Measurements from ENCODE around the gene CLDN14.

DNA sequence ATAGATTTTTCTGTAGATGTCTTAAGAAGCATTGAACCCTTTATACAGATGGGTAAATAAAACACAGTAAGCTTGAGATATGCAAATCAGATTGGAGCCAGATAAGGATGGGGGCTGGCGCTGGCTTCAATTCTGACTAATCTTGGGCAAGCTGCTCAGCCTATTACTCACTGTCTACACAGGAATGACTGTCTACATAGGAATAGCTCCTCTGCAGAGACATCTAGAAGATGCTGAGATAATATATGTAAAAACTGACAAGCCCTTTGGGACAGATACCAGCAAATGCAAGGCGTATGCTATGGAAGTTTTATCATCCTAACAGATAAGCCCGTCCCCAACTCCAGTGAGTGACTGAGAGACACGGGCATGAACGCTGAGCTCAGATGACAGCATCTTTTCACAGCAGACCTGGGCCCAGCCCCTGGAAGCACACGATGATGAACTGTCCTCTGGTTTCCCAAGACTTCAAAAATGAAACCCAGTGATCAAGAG, 1.7 kb downstream of the CLDN14 start:
- TF ChIP-seq CTCF (IDR thresholded peaks at IDR 0.05): no peak
- no peak for TF ChIP-seq POLR2A (IDR thresholded peaks at IDR 0.05)
- no peak for TF ChIP-seq POLR2AphosphoS5 (IDR thresholded peaks at IDR 0.05)

Data from prostate gland (tissue), 2 donors.